SK-N-MC (cell line): Measurements from ENCODE around the gene SPARCL1.

Experiments
- DNase-seq: peaks from one replicate; pipeline ENCODE4 v3.0.0-alpha.2; 2011; ENCODE audit warnings: low read depth, low spot score
- H3K27ac ChIP-seq: fragments of 200-600 bp; sonication (generic); 2 replicates; pipeline ENCODE4 v1.5.1; 2016; ENCODE audit warnings: mixed run types
- H3K36me3 ChIP-seq: fragments of 200-600 bp; sonication (generic); 2 replicates; pipeline ENCODE4 v1.6.1; 2017; ENCODE audit warnings: antibody characterized with exemption, low read length, mixed read lengths; ENCODE audit not compliant: insufficient read depth
- H3K4me3 ChIP-seq: fragments of 200-600 bp; sonication (generic); 2 replicates; pipeline ENCODE4 v1.5.1; 2016
- H3K9ac ChIP-seq: fragments of 200-600 bp; sonication (generic); 2 replicates; pipeline ENCODE4 v1.8.0; 2017; ENCODE audit warnings: mixed run types, mixed read lengths; ENCODE audit not compliant: insufficient read length
- H3K9me3 ChIP-seq: fragments of 200-600 bp; sonication (generic); 2 replicates; pipeline ENCODE4 v1.6.1; 2017; ENCODE audit warnings: low read depth, mild to moderate bottlenecking, antibody characterized with exemption, low read length, moderate library complexity, mixed read lengths
- EZH2 ChIP-seq: fragments of 200-600 bp; sonication (generic); IDR thresholded peaks from one replicate; pipeline ENCODE4 v1.6.1; 2017; ENCODE audit warnings: antibody characterized with exemption
- FOXP2 ChIP-seq: optimal IDR thresholded peaks from 2 replicates; pipeline ENCODE3; 2011; ENCODE audit warnings: mild to moderate bottlenecking, moderate library complexity; ENCODE audit not compliant: insufficient read depth; ENCODE audit errors: extremely low read length, control extremely low read depth
- POLR2AphosphoS5 ChIP-seq: IDR thresholded peaks from 2 replicates; pipeline ENCODE4 v1.6.1; 2012; ENCODE audit warnings: mild to moderate bottlenecking, low read depth, low read length, borderline replicate concordance

SPARCL1 gene

GRCh38 chr4:87516683-87517082, 12.5 kb downstream of the SPARCL1 start:
- H3K9me3 ChIP-seq, result no peaks in the 10 kb centered on the region
- DNase-seq, result no peak
- H3K36me3 ChIP-seq, result no peaks in the 10 kb centered on the region
- no peak overlapping the region for H3K4me3 ChIP-seq
- no peak overlapping the region for H3K9ac ChIP-seq
- TF ChIP-seq FOXP2, result no peak
- TF ChIP-seq POLR2AphosphoS5, result no peak
- no peak for TF ChIP-seq EZH2
- H3K27ac ChIP-seq, result no peak overlapping the region

DNA sequence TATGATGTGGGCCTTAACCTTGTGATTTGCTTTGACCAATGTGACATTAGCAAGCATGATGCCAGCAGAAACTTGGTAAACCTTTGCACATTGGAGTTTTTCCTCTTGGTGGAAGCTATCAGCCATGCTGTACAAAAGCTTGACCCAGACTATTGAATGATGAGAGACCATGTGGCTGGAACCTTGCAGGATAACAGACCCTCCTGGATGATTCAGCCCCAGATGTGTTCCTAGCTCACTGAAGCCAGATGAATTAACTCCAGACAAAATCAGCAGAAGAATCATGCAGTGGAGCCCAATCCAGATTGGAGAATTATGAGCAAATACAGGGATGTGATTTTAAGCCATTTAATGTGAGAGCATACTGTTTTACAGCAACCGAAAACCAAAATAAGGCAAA, 16.8 kb downstream of the SPARCL1 start:
- Histone ChIP-seq H3K9me3 (no peaks in the 10 kb centered on the region), H3K27ac (no peak overlapping the region), H3K4me3 (no peak overlapping the region), H3K9ac (no peak overlapping the region), H3K36me3 (no peaks in the 10 kb centered on the region)
- DNase-seq, result no peak
- TF ChIP-seq POLR2AphosphoS5 (no peak), EZH2 (no peak), FOXP2 (no peak)

DNA sequence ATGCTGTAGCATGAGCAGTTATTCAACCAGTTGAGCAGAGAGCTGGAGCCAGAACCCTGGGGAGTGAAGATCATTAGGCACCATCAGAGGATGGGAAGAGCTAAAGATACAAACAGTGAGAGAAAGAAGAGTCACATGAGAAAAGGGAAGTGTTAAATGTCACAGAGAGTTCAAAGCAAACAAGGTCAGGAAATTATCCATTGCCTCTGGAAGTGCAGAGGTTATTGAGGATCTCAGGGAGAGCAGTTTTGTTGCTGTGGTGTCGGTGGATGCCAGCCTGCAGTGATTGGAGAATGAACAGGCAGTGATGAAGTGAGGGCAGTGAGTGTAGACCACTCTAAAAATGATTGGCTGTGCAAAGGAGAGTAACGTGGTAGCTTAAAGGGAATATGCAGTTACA, 17.7 kb downstream of the SPARCL1 start:
- no peaks in the 10 kb centered on the region for H3K36me3 ChIP-seq
- H3K9me3 ChIP-seq, result no peaks in the 10 kb centered on the region
- no peak overlapping the region for H3K4me3 ChIP-seq
- H3K27ac ChIP-seq, result no peak overlapping the region
- H3K9ac ChIP-seq, result no peak overlapping the region
- TF ChIP-seq EZH2 (no peak), FOXP2 (no peak), POLR2AphosphoS5 (no peak)
- DNase-seq, result no peak

DNA sequence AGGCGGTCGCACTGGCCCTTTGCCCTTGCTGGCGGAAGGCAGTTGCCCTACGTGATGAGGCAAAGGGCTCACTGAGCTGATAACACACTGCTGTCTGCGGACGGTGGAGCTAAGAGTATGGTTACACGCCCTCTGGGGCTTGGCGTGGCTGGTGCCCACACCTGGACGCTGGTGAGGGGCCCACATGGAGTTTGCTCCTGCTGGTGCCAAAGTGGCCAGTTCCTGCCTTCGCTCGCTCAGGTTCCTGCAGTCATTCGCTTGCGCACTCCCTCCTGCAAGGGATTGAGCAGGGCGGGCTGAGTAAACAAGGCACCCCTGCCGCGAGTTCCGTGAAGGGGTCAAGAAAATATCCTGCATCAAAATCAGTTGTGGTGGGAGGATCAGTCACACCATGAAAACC, 18.4 kb downstream of the SPARCL1 start:
- Histone ChIP-seq H3K27ac (no peak overlapping the region), H3K9me3 (no peaks in the 10 kb centered on the region), H3K4me3 (no peak overlapping the region), H3K36me3 (no peaks in the 10 kb centered on the region), H3K9ac (no peak overlapping the region)
- DNase-seq, result no peak
- no peak for TF ChIP-seq FOXP2
- no peak for TF ChIP-seq POLR2AphosphoS5
- TF ChIP-seq EZH2, result no peak

DNA sequence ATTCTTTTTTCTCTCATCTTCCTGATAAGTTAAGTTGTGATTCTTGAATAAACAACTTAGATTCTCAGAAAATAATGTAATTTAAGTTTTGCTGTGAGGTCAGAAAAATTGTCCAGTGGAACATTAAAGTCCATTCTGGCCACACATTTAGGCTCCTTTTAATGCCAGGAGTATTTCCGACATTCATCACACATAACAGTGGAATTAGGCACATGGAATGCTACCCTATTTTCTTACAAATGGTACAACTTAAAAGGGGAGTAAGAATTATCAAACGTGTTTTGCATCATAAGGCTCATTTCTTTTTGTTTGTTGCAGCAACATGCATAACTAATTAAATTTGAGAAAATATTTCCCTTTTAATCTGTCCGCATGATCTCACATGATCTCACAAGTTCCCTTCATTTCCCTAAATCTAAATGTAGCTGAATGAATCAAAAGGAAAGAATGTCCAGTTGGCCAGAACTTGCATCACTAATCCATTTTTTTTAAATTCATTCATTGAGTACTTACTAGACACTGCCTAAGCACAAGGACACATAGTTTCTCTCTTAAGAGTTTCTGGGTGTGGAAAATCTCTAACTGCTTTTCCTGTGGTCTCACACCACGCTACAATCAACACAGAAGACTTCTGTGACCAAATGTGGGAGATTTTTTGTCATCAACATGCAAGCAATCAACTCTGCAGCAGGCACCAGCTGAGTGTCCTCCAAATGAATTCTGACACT, 22.0 kb downstream of the SPARCL1 start:
- TF ChIP-seq POLR2AphosphoS5 (no peak), EZH2 (no peak), FOXP2 (no peak)
- H3K27ac ChIP-seq, result no peak overlapping the region

DNA sequence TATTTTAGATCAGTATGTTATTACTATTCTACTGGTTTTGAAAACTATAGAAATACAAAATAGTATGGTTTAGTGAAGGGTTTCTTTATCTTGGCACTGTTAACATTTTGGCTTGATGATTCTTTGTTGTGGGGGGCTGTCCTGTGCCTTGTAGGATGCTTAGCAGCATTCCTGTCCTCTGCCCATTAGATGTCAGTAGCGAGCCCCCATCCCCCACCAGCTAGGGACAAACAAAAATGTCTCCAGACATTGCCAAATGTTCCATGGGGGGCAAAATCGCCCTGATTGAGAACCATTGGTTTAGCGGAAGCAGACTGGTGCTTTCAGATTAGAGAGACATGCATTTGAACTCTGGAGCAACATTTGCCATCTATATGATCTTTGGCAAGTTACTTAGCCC, 23.3 kb downstream of the SPARCL1 start:
- TF ChIP-seq POLR2AphosphoS5 (no peak), EZH2 (no peak), FOXP2 (no peak)
- H3K27ac ChIP-seq, result no peak overlapping the region
- H3K9ac ChIP-seq, result no peak overlapping the region
- no peaks in the 10 kb centered on the region for H3K9me3 ChIP-seq
- no peak overlapping the region for H3K4me3 ChIP-seq
- no peak for DNase-seq
- H3K36me3 ChIP-seq, result no peaks in the 10 kb centered on the region

More for the DNA sequence above, 22.0 kb downstream of the SPARCL1 start:
- Histone ChIP-seq H3K9me3 (no peaks in the 10 kb centered on the region), H3K4me3 (no peak overlapping the region), H3K36me3 (no peaks in the 10 kb centered on the region), H3K9ac (no peak overlapping the region)
- DNase-seq, result no peak

GRCh38 chr4:87502580-87503238, 26.5 kb downstream of the SPARCL1 start:
- Histone ChIP-seq H3K36me3 (no peaks in the 10 kb centered on the region), H3K9me3 (no peaks in the 10 kb centered on the region), H3K9ac (no peak overlapping the region), H3K4me3 (no peak overlapping the region), H3K27ac (no peak overlapping the region)
- no peak for DNase-seq
- no peak for TF ChIP-seq EZH2
- no peak for TF ChIP-seq POLR2AphosphoS5
- no peak for TF ChIP-seq FOXP2

DNA sequence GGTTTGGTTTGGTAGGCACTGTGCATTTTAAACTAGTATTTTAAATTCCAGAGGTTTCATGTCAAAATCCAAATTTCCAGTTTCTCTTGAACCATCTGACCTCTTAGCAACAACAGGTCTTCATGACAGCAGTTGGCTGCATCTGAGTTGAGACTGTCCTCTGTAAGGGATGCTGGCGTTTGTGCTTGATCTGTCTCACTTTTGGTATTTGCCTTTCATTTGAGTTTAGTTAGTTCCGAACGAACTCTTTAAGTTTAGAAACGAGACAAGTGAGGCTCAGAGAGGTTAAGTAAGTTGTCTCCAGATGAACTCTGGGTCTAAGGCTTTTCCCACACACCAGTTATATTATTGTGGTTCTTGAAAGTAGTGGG, 29.1 kb downstream of the SPARCL1 start:
- no peak for DNase-seq
- H3K36me3 ChIP-seq, result no peaks in the 10 kb centered on the region
- TF ChIP-seq POLR2AphosphoS5, result no peak
- TF ChIP-seq EZH2, result no peak
- TF ChIP-seq FOXP2, result no peak

More for the DNA sequence above, 29.1 kb downstream of the SPARCL1 start:
- H3K9me3 ChIP-seq, result no peaks in the 10 kb centered on the region
- H3K4me3 ChIP-seq, result no peak overlapping the region
- H3K27ac ChIP-seq, result no peak overlapping the region
- no peak overlapping the region for H3K9ac ChIP-seq
